Measurements from ENCODE around the gene PTPRZ1. TPM values are rescaled to one million over a fixed set of nuclear protein-coding genes. Genes with fewer than 3 reads are reported as not detected.

Gene PTPRZ1
- total and polyA plus RNA-seq, 2 of the 4 experiments (the other 2 are of a cell fraction) = not detected

- Histone ChIP-seq H3K9me3 (ENCODE audit: control insufficient read depth, insufficient read depth, low read length) (no peaks in the 10 kb centered on the region), H3K4me3 (ENCODE audit: insufficient read depth, low read depth, low read length) (no peak overlapping the region), H3K27me3 (ENCODE audit: control insufficient read depth, insufficient read depth, low read length) (no peaks in the 10 kb centered on the region), H3K36me3 (ENCODE audit: control insufficient read depth, insufficient read depth, low read length) (no peaks in the 10 kb centered on the region), H3K9ac (ENCODE audit: low read depth, low read length) (no peak overlapping the region), H3K4me1 (ENCODE audit: control insufficient read depth, insufficient read depth, low read length) (no peaks in the 10 kb centered on the region), H3K4ac (ENCODE audit: low read depth, low read length) (no peak overlapping the region), H3K27ac (ENCODE audit: insufficient read depth, low read length) (no peak overlapping the region), H2BK5ac (ENCODE audit: low read depth, low read length, poor library complexity, severe bottlenecking) (no peak overlapping the region), H3K18ac (ENCODE audit: low read depth, low read length) (no peak overlapping the region), H4K20me1 (ENCODE audit: insufficient read depth, low read length) (no peaks in the 10 kb centered on the region), H2BK15ac (ENCODE audit: low read depth, low read length) (no peak overlapping the region), H4K8ac (ENCODE audit: low read depth in 2 of 2, low read length in 2 of 2) (no peak overlapping the region), H3K23ac (ENCODE audit: low read depth, low read length) (no peak overlapping the region), H2BK120ac (ENCODE audit: low read depth, low read length) (no peak overlapping the region), H2AFZ (replicated peaks; ENCODE audit: low read length, poor library complexity) (no peak overlapping the region), H2BK20ac (ENCODE audit: low read depth, low read length) (no peak overlapping the region), H3K9me1 (ENCODE audit: insufficient read depth, low read length) (no peaks in the 10 kb centered on the region), H3K79me1 (ENCODE audit: low read depth in 1 of 2, low read length in 2 of 2) (no peaks in the 10 kb centered on the region), H3K4me2 (ENCODE audit: low read depth, low read length) (no peak overlapping the region), H3K56ac (ENCODE audit: extremely low read depth, insufficient read depth, low read length) (no peak overlapping the region), H4K5ac (ENCODE audit: low read depth, low read length) (no peak overlapping the region), H2AK5ac (ENCODE audit: low read depth, low read length) (no peak overlapping the region), H2AK9ac (replicated peaks; ENCODE audit: low read depth, low read length, poor library complexity) (no peak overlapping the region), H4K91ac (ENCODE audit: insufficient read depth, low read depth, low read length) (no peak overlapping the region), H3K14ac (replicated peaks; ENCODE audit: low read depth, low read length) (no peak overlapping the region)
- ATAC-seq (ENCODE audit: low read depth) = no peak
- TF ChIP-seq MAZ (IDR thresholded peaks at IDR 0.05; ENCODE audit: borderline replicate concordance, low read depth, low read length) (no peak), USF2 (IDR thresholded peaks at IDR 0.05; ENCODE audit: low read depth, low read length) (no peak), FOS (IDR thresholded peaks at IDR 0.05; ENCODE audit: low read depth, low read length) (no peak), ELK1 (IDR thresholded peaks at IDR 0.05; ENCODE audit: borderline replicate concordance, low read depth, low read length) (no peak), SMC3 (IDR thresholded peaks at IDR 0.05; ENCODE audit: low read depth, low read length) (no peak), NFE2L2 (IDR thresholded peaks at IDR 0.05; ENCODE audit: low read depth, low read length) (no peak), RCOR1 (IDR thresholded peaks at IDR 0.05; ENCODE audit: insufficient replicate concordance, low read length) (no peak), MAFK (IDR thresholded peaks at IDR 0.05; ENCODE audit: low read depth, low read length) (no peak), BHLHE40 (IDR thresholded peaks at IDR 0.05; ENCODE audit: low read depth, low read length) (no peak), POLR2A (IDR thresholded peaks at IDR 0.05; ENCODE audit: low read depth, low read length) (no peak), CTCF (conservative IDR thresholded peaks at IDR 0.05; ENCODE audit: low read depth, low read length) (no peak), CHD1 (IDR thresholded peaks at IDR 0.05; ENCODE audit: low read depth, low read length) (no peak), CEBPB (IDR thresholded peaks at IDR 0.05; ENCODE audit: low read depth, low read length) (no peak), RAD21 (IDR thresholded peaks at IDR 0.05; ENCODE audit: low read length) (no peak), MXI1 (IDR thresholded peaks at IDR 0.05; ENCODE audit: borderline replicate concordance, low read depth, low read length) (no peak), RFX5 (IDR thresholded peaks at IDR 0.05; ENCODE audit: low read depth, low read length) (no peak)
- no CpG with 5 or more reads among the region's 1 CpG for WGBS, 2 experiments (ENCODE audit: extremely low coverage in 2 of 2, insufficient read length in 1 of 2)
- dilution Hi-C loops (cut with HindIII; ENCODE audit: low sequenced_read_pairs, unreplicated experiment) (no loop called here), intact Hi-C loops (cut with micrococcal nuclease) (no loop called here), in situ Hi-C loops (cut with MboI; ENCODE audit: low sequenced_read_pairs) (no loop called here)
- no TSS peak for BruUV-seq (replicated peaks)
- DNase-seq = no peak
- POLR2A ChIA-PET (ENCODE audit: unreplicated experiment) = no interaction called here
- CTCF ChIA-PET = interaction anchor here (1.0 kb wide), 1 partner anchor 9 kb away, joined by 6 read pairs; no protein-coding TSS in a partner anchor
Measured at GRCh38 chr7:121945480-121946236, 72.7 kb downstream of the PTPRZ1 start.
